ENCODE results near the gene TEX10. TPM values are rescaled to one million over a fixed set of nuclear protein-coding genes. Genes with fewer than 3 reads are reported as not detected.

Gene TEX10
- total and polyA plus RNA-seq, 9 donors = 11.3 to 22.6 (median 17.4) TPM

- Histone ChIP-seq H3K4me3 (no peak overlapping the region), H3K9me3 (no peaks in the 10 kb centered on the region), H3K4me1 (ENCODE audit: insufficient read depth) (no peaks in the 10 kb centered on the region), H3K36me3 (no peaks in the 10 kb centered on the region), H3K27ac (no peak overlapping the region), H3K27me3 (no peaks in the 10 kb centered on the region)
- DNase-seq = no peak
- TF ChIP-seq, protein P1, sequence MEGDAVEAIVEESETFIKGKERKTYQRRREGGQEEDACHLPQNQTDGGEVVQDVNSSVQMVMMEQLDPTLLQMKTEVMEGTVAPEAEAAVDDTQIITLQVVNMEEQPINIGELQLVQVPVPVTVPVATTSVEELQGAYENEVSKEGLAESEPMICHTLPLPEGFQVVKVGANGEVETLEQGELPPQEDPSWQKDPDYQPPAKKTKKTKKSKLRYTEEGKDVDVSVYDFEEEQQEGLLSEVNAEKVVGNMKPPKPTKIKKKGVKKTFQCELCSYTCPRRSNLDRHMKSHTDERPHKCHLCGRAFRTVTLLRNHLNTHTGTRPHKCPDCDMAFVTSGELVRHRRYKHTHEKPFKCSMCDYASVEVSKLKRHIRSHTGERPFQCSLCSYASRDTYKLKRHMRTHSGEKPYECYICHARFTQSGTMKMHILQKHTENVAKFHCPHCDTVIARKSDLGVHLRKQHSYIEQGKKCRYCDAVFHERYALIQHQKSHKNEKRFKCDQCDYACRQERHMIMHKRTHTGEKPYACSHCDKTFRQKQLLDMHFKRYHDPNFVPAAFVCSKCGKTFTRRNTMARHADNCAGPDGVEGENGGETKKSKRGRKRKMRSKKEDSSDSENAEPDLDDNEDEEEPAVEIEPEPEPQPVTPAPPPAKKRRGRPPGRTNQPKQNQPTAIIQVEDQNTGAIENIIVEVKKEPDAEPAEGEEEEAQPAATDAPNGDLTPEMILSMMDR (IDR thresholded peaks at IDR 0.05) = no peak
- TF ChIP-seq EP300 (IDR thresholded peaks at IDR 0.05) (no peak), POLR2A (IDR thresholded peaks at IDR 0.05) (no peak)
- WGBS, 3 donors = 40 to 72% (median 52%) methylated on average over 2 of the region's 2 CpGs
- intact Hi-C loops (cut with DNase I) = no loop called here
Measured at GRCh38 chr9:100307080-100307479, 45.7 kb downstream of the TEX10 start.

DNA sequence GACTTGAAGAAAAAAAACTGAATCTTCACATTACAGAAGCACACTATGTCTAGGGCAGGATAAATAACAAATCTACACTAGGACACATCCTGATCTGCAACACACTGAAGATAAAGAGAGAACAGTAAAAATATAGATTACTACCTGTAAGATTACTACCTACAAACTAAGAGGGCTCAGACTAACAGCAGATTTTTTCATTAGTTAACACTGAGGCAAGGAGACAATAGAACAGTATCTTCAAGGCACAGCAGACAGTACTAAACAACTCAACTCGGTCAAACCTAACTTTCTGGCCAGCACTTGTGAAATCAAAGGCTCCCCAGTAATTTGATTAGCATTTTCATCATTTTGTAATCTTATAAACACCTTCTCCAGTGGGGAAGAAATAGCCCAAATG lies 46.5 kb downstream of the TEX10 start:
- Histone ChIP-seq H3K4me3 (no peak overlapping the region), H3K27ac (no peak overlapping the region), H3K27me3 (no peaks in the 10 kb centered on the region), H3K4me1 (ENCODE audit: insufficient read depth) (no peaks in the 10 kb centered on the region), H3K36me3 (no peaks in the 10 kb centered on the region), H3K9me3 (no peaks in the 10 kb centered on the region)
- 91 to 97% (median 95%) methylated on average over 1 of the region's 1 CpG for WGBS, 3 donors
- intact Hi-C loops (cut with DNase I) = no loop called here
- DNase-seq = no peak
- TF ChIP-seq, protein P1 (IDR thresholded peaks at IDR 0.05) = no peak
- TF ChIP-seq EP300 (IDR thresholded peaks at IDR 0.05) (no peak), POLR2A (IDR thresholded peaks at IDR 0.05) (no peak)

GRCh38 chr9:100303747-100304146 lies 49.0 kb downstream of the TEX10 start:
- H3K27ac ChIP-seq = no peak overlapping the region
- no peaks in the 10 kb centered on the region for H3K36me3 ChIP-seq
- intact Hi-C loops (cut with DNase I) = no loop called here
- 85 to 88% (median 87%) methylated on average over 3 of the region's 3 CpGs for WGBS, 3 donors
- no peak overlapping the region for H3K4me3 ChIP-seq
- H3K27me3 ChIP-seq = no peaks in the 10 kb centered on the region
- no peaks in the 10 kb centered on the region for H3K9me3 ChIP-seq
- TF ChIP-seq, protein P1 (IDR thresholded peaks at IDR 0.05) = no peak
- TF ChIP-seq EP300 (IDR thresholded peaks at IDR 0.05) = no peak
- no peak for TF ChIP-seq POLR2A (IDR thresholded peaks at IDR 0.05)
- no peaks in the 10 kb centered on the region for H3K4me1 ChIP-seq (ENCODE audit: insufficient read depth)
- no peak for DNase-seq

GRCh38 chr9:100298378-100298777 lies 54.4 kb downstream of the TEX10 start:
- WGBS, 3 donors = 77 to 91% (median 90%) methylated on average over 3 of the region's 3 CpGs
- Histone ChIP-seq H3K4me3 (no peak overlapping the region), H3K27ac (no peak overlapping the region), H3K4me1 (ENCODE audit: insufficient read depth) (no peaks in the 10 kb centered on the region), H3K9me3 (no peaks in the 10 kb centered on the region), H3K27me3 (no peaks in the 10 kb centered on the region), H3K36me3 (no peaks in the 10 kb centered on the region)
- intact Hi-C loops (cut with DNase I) = no loop called here
- no peak for TF ChIP-seq POLR2A (IDR thresholded peaks at IDR 0.05)
- TF ChIP-seq, protein P1 (IDR thresholded peaks at IDR 0.05) = no peak
- no peak for TF ChIP-seq EP300 (IDR thresholded peaks at IDR 0.05)
- no peak for DNase-seq

Measured in ovary (tissue), 9 donors.